Muscle of back (tissue), 13 donors: Measurements from ENCODE around the gene HERC6. TPM values are rescaled to one million over a fixed set of nuclear protein-coding genes. Genes with fewer than 3 reads are reported as not detected.
A peak's percentile ranks its signal among the peaks of the same experiment; 100 is the strongest.
"Not testable (repeated sequence)": the region's sequence is repeated elsewhere in the genome, so short reads cannot be mapped to it uniquely, and the experiment has no call there.

Source experiments
- DNase-seq, 3 donors: peaks; one replicate each; pipeline versions ENCODE4 v3.0.0 to v3.0.0-alpha.2; 2013
- long read RNA-seq, 9 donors: transcript quantifications; one replicate each; lab custom pipeline, GENCODE V29; 2026
- polyA plus RNA-seq, 10 donors: library from polyadenylated mRNA; unstranded; fragments of 120-200 nt; gene quantifications; one replicate each; pipeline ENCODE4 v1.2.1, GENCODE V29; 2013; ENCODE audit not compliant: insufficient read length in 10 of 10

HERC6 gene
- 1 to 10 TPM in 7 of 10 donors, under 1 TPM in 3; 0.82 to 2.1 (median 1.4) TPM for polyA plus RNA-seq
- long read RNA-seq, donor 1 = 0 reads
- long read RNA-seq, donor 2 = 0 reads
- long read RNA-seq, donor 3 = 0 reads
- long read RNA-seq, donor 4 = 0 reads
- long read RNA-seq, donor 5 = 0 reads
- long read RNA-seq, donor 6 = 0 reads
- long read RNA-seq, donor 7 = 0 reads
- long read RNA-seq, donor 8 = 0 reads
- long read RNA-seq, donor 9 = 0 reads

- peak; percentile 61 to 89 (median 74) for DNase-seq
These were observed at the start of gene HERC6 for GRCh38 chr4:88378691-88379559. TSS of gene HERC6 (plus strand) at chr4:88378852. CDS start at chr4:88378922, 70 bp downstream.

DNA sequence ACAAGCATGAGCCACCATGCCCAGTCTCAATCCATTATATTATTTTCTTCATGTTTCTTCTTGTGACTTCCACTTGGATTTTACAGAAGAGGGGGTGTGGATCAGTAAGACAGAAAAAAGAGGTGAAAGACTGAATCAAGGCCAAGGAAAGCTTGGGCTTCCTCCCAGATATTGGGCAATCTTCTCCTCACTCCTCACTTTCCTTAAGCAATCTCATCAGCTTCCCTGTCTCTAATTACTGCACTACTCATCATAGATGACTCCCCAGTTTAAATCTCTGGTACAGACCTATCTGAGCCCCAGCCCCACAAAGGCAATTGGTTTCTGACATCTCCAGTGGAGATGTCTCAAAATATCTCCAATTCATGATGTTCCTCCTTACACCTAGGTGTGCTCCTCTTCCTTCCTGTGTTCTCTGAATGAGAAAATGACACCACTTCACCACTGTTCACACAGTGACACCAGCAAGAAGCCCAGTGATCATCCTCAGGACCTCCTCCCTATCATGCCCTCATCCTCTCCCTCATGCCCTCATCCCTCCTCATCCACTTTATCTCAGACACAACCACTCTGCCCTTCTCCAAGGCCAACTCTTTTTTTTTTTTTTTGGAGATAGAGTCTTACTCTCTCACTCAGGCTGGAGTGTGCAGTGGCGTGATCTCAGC is 44.8 kb upstream of the HERC6 start:
- DNase-seq = no peak

DNA sequence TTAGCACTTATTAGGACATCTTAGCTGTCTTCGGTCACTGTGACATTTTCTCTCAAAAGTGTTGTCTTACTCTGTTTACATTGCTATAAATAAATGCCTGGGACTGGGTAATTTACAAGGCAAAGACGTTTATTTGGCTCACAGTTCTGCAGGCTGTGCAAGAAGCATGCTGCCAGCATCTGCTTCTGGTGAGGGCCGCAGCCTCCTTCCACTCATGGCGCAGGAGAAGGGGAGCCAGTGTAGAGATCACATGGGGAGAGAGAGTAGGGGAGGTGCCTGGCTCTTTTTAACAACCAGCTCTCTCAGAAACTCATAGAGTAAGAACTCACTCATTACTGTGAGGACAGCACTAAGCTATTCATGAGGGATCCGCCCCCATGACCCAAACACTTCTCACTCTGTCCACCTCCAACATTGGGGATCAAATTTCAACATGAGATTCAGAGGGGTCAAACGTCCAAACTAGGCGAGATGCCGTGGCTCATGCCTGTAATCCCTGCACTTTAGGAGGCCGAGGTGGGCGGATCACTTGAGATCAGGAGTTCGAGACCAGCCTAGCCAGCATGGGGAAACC is 43.5 kb upstream of the HERC6 start:
- DNase-seq = peak in 1 of 3 donors; percentile 5

- DNase-seq = peak; percentile 48 to 78 (median 66)
These were observed 37.1 kb upstream of the HERC6 start for GRCh38 chr4:88341227-88342192.

DNA sequence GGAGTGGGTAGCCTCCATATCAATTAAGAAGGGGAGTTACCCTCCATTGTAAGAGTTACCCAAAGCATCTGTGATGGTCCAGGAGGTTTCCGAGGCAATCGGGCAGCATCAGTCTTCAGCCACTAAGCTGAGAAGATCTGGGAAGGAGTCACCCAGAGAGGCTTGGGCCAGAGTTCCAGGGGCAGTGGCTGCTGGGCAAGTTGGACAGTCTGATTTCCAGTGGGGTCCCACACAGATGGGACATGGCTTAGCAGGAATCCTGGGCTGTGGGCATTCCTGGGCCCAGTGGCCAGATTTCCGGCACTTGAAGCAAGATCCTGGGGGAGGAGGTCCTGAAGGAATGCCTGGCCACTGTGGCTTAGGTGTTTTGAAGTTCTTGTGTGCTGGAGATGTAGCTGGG is 31.8 kb upstream of the HERC6 start:
- DNase-seq = not testable (repeated sequence)

DNA sequence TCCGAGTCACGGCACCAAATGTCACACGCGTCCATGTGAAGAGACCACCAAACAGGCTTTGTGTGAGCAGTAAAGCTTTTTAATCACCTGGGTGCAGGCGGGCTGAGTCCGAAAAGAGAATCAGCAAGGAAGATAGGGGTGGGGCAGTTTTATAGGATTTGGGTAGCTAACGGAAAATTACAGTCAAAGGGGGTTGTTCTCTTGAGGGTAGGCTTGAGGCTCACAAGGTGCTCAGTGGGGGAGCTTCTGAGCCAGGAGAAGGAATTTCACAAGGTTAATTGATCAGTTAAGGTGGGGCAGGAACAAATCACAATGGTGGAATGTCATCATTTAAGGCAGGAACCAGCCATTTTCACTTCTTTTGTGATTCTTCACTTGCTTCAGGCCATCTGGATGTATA is 29.9 kb upstream of the HERC6 start:
- not testable (repeated sequence) for DNase-seq

- DNase-seq = no peak
These were observed 27.9 kb upstream of the HERC6 start for GRCh38 chr4:88350786-88351185.

DNA sequence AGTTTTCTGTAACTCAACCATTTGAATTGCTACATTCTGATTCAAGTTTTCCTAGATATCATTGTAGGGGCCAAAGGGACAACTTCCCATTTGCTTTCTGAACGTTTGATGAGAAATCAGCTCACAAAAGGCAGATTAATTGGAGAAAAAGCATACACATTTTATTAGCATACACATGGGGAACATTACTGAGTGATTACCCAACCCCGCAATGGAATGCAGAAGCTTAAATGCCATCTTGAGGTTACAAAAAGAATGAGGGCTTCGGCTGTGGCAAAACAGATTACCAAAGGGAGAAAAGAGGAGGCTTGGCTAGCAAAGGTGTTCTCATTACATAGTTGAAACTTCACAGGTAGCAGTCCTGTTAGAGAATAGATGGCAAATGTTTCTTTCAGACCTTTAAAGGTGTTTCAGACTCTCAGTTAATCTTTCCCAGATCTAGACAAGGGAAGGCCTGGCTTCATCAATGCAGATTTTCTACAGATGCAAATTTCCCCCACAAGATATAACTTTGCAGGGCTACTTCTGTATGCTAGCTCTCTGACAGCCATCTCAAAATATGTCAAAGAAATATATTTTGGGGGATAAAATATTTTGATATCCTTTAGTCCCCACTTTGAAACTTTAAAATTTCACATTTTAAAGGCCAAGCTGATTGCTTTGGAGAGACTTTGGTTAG is 26.5 kb upstream of the HERC6 start:
- DNase-seq = no peak

- DNase-seq = no peak
These were observed 25.3 kb upstream of the HERC6 start for GRCh38 chr4:88353324-88353723.

GRCh38 chr4:88356771-88357170 is 21.9 kb upstream of the HERC6 start:
- no peak for DNase-seq

GRCh38 chr4:88357262-88357661 is 21.4 kb upstream of the HERC6 start:
- DNase-seq = no peak

DNA sequence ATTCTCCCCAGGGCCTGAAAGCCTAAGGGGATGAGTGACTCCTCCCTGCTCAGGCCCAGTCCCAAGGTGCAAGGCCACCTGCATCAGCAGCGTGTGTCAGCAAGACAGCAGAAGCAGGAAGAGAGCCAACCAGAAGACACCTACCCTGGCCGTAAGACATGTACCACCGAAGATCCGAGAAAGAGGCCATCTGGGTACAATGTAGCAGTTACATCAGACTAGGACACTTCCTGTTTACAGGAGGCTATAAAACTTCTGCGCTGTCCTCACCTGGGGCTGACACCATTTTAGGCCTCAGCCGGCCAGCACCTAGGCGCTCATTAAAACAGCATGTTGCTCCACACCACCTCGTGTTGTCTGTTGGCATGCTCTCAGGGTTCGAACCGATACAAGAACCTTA is 19.1 kb upstream of the HERC6 start:
- DNase-seq = no peak

DNA sequence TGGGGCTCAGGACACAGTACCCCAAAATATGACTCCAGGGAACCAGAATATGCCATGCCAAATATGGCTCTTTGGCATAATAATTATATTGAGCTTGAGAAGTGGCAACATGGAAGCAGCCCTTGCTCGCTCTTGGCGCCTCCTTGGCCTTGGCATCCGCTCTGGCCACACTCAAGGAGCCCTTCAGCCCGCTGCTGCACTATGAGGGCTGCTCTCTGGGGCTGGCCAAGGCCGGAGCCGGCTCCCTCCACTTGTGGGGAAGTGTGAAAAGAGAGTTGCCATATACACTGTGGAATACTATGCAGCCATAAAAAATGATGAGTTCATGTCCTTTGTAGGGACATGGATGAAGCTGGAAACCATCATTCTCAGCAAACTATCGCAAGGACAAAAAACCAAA is 18.4 kb upstream of the HERC6 start:
- no peak for DNase-seq

- no peak for DNase-seq
These were observed 17.9 kb upstream of the HERC6 start for GRCh38 chr4:88360791-88361190.

- DNase-seq = not testable (repeated sequence)
These were observed 17.4 kb upstream of the HERC6 start for GRCh38 chr4:88361217-88361773.

- no peak for DNase-seq
These were observed 12.2 kb upstream of the HERC6 start for GRCh38 chr4:88366460-88366859.

GRCh38 chr4:88367826-88368225 is 10.8 kb upstream of the HERC6 start:
- no peak for DNase-seq

- peak in 2 of 3 donors; percentile 10 to 24 for DNase-seq
These were observed 9.4 kb upstream of the HERC6 start for GRCh38 chr4:88369180-88369812.

GRCh38 chr4:88381123-88381522 is 2.5 kb downstream of the HERC6 start:
- DNase-seq = no peak

GRCh38 chr4:88382621-88383020 is 4.0 kb downstream of the HERC6 start:
- no peak for DNase-seq
